BLaER1 treated with 17β-estradiol and CSF1 and Interleukin-3, amounts not matched to agents 10 nM and 100 nM (cell line): ENCODE measurements around the gene ASPDH.

ENCODE experiments used
- H3K27ac ChIP-seq, 11 experiments: shearing (Covaris generic); formaldehyde crosslinking; 2 replicates each; pipeline ENCODE4 v1.8.1; 2022
- H3K27me3 ChIP-seq, 11 experiments: shearing (Covaris generic); formaldehyde crosslinking; 2 replicates each; pipeline ENCODE4 v1.8.1; 2022
- H3K36me3 ChIP-seq, 11 experiments: shearing (Covaris generic); formaldehyde crosslinking; 2 replicates each; pipeline ENCODE4 v1.8.1; 2022
- H3K4me1 ChIP-seq, 10 experiments: shearing (Covaris generic); formaldehyde crosslinking; 2 replicates each; pipeline ENCODE4 v1.8.1; 2022
- H3K4me2 ChIP-seq, 11 experiments: shearing (Covaris generic); formaldehyde crosslinking; 2 replicates each; pipeline ENCODE4 v1.8.1; 2022
- H3K4me3 ChIP-seq, 10 experiments: shearing (Covaris generic); formaldehyde crosslinking; 2 replicates each; pipeline ENCODE4 v1.8.1; 2022
- H3K9ac ChIP-seq, 11 experiments: shearing (Covaris generic); formaldehyde crosslinking; 2 replicates each; pipeline ENCODE4 v1.8.1; 2022
- H3K9me3 ChIP-seq, 11 experiments: shearing (Covaris generic); formaldehyde crosslinking; replicated peaks in 1 of 11; 2 replicates each; pipeline ENCODE4 v1.8.1; 2022
- H4K20me1 ChIP-seq, 11 experiments: shearing (Covaris generic); formaldehyde crosslinking; 2 replicates each; pipeline ENCODE4 v1.8.1; 2022
- Cebpa-rat ChIP-seq, 11 experiments: shearing (Covaris generic); IDR thresholded peaks; 2 replicates each; pipeline ENCODE4 v1.8.1; 2022

Gene ASPDH

GRCh38 chr19:50490991-50491472 lies 22.7 kb downstream of the ASPDH start:
- Histone ChIP-seq H3K36me3 (no peaks in the 10 kb centered on the region), H3K9ac (no peak overlapping the region), H3K4me2 (peak overlapping the region in 9 of 11 experiments; percentile 77 to 93 (median 85); a peak in 14 of 22 replicates)

GRCh38 chr19:50490411-50490811 lies 23.3 kb downstream of the ASPDH start:
- H3K4me3 ChIP-seq = peak overlapping the region in 1 of 10 experiments; percentile 7; a peak in 1 of 20 replicates
- H3K27me3 ChIP-seq = peaks cover 0 to 14% (median 0%) of the 10 kb centered on the region in 11 experiments; a peak in 3 of 22 replicates
- H3K9ac ChIP-seq = no peak overlapping the region

More at GRCh38 chr19:50490991-50491472, 22.7 kb downstream of the ASPDH start:
- H3K27me3 ChIP-seq = peaks cover 0 to 14% (median 0%) of the 10 kb centered on the region in 11 experiments; a peak in 3 of 22 replicates
- no peaks in the 10 kb centered on the region for H4K20me1 ChIP-seq
- H3K9me3 ChIP-seq = peaks cover 11 to 16% (median 15%) of the 10 kb centered on the region in 11 experiments; a peak in 20 of 22 replicates
- peaks cover 36 to 68% (median 58%) of the 10 kb centered on the region in 10 experiments for H3K4me1 ChIP-seq
- H3K4me3 ChIP-seq = no peak overlapping the region
- no peak for TF ChIP-seq Cebpa-rat (IDR thresholded peaks at IDR 0.05)
- H3K27ac ChIP-seq = peak overlapping the region in 1 of 11 experiments; percentile 34; a peak in 2 of 22 replicates

GRCh38 chr19:50489461-50490011 lies 24.2 kb downstream of the ASPDH start:
- peaks cover 11 to 19% (median 15%) of the 10 kb centered on the region in 11 experiments; a peak in 20 of 22 replicates for H3K9me3 ChIP-seq
- H3K27ac ChIP-seq = peak overlapping the region in 10 of 11 experiments; percentile 76 to 87 (median 82); a peak in 18 of 22 replicates
- H3K4me1 ChIP-seq = peaks cover 45 to 83% (median 72%) of the 10 kb centered on the region in 10 experiments
- no peak for TF ChIP-seq Cebpa-rat (IDR thresholded peaks at IDR 0.05)
- no peaks in the 10 kb centered on the region for H3K36me3 ChIP-seq
- H3K27me3 ChIP-seq = peaks cover 0 to 14% (median 0%) of the 10 kb centered on the region in 11 experiments; a peak in 3 of 22 replicates
- peak overlapping the region in 9 of 11 experiments; percentile 60 to 78 (median 70); a peak in 12 of 22 replicates for H3K9ac ChIP-seq
- H3K4me2 ChIP-seq = peak overlapping the region; percentile 65 to 93 (median 84)
- no peaks in the 10 kb centered on the region for H4K20me1 ChIP-seq
- H3K4me3 ChIP-seq = peak overlapping the region in 6 of 10 experiments; percentile 6 to 47 (median 34); a peak in 7 of 20 replicates

More at GRCh38 chr19:50490411-50490811, 23.3 kb downstream of the ASPDH start:
- peaks cover 36 to 74% (median 64%) of the 10 kb centered on the region in 10 experiments for H3K4me1 ChIP-seq
- H3K27ac ChIP-seq = peak overlapping the region in 3 of 11 experiments; percentile 6 to 34 (median 21); a peak in 6 of 22 replicates
- H4K20me1 ChIP-seq = no peaks in the 10 kb centered on the region
- no peaks in the 10 kb centered on the region for H3K36me3 ChIP-seq
- no peak for TF ChIP-seq Cebpa-rat (IDR thresholded peaks at IDR 0.05)
- H3K4me2 ChIP-seq = peak overlapping the region in 8 of 11 experiments; percentile 21 to 93 (median 84); a peak in 11 of 22 replicates
- peaks cover 11 to 19% (median 15%) of the 10 kb centered on the region in 11 experiments; a peak in 20 of 22 replicates for H3K9me3 ChIP-seq

- H3K36me3 ChIP-seq = no peaks in the 10 kb centered on the region
- TF ChIP-seq Cebpa-rat (IDR thresholded peaks at IDR 0.05) = no peak
- peak overlapping the region; percentile 72 to 87 (median 80) for H3K27ac ChIP-seq
- peaks cover 0 to 14% (median 0%) of the 10 kb centered on the region in 11 experiments; a peak in 3 of 22 replicates for H3K27me3 ChIP-seq
- peak overlapping the region in 7 of 10 experiments; percentile 14 to 47 (median 29); a peak in 11 of 20 replicates for H3K4me3 ChIP-seq
- peaks cover 11 to 19% (median 15%) of the 10 kb centered on the region in 11 experiments; a peak in 20 of 22 replicates for H3K9me3 ChIP-seq
- peaks cover 49 to 87% (median 74%) of the 10 kb centered on the region in 10 experiments for H3K4me1 ChIP-seq
- peak overlapping the region; percentile 65 to 93 (median 84) for H3K4me2 ChIP-seq
- peak overlapping the region in 10 of 11 experiments; percentile 60 to 78 (median 68); a peak in 19 of 22 replicates for H3K9ac ChIP-seq
- H4K20me1 ChIP-seq = no peaks in the 10 kb centered on the region
Measured at GRCh38 chr19:50488389-50489194, 25.1 kb downstream of the ASPDH start.

GRCh38 chr19:50486823-50487515 lies 26.7 kb downstream of the ASPDH start:
- H3K4me2 ChIP-seq = peak overlapping the region; percentile 65 to 93 (median 84)
- H3K9me3 ChIP-seq = peaks cover 11 to 19% (median 15%) of the 10 kb centered on the region in 11 experiments; a peak in 20 of 22 replicates
- no peaks in the 10 kb centered on the region for H4K20me1 ChIP-seq
- H3K27me3 ChIP-seq = peaks cover 0 to 2% (median 0%) of the 10 kb centered on the region in 11 experiments; a peak in 2 of 22 replicates
- H3K9ac ChIP-seq = peak overlapping the region in 10 of 11 experiments; percentile 17 to 78 (median 62); a peak in 13 of 22 replicates
- H3K27ac ChIP-seq = peak overlapping the region; percentile 56 to 87 (median 80); a peak in 21 of 22 replicates
- TF ChIP-seq Cebpa-rat (IDR thresholded peaks at IDR 0.05) = no peak
- H3K36me3 ChIP-seq = no peaks in the 10 kb centered on the region
- peak overlapping the region in 5 of 10 experiments; percentile 22 to 40 (median 29); a peak in 4 of 20 replicates for H3K4me3 ChIP-seq
- peaks cover 42 to 76% (median 66%) of the 10 kb centered on the region in 10 experiments for H3K4me1 ChIP-seq

- no peak overlapping the region for H3K9ac ChIP-seq
- H3K4me1 ChIP-seq = peaks cover 39 to 74% (median 57%) of the 10 kb centered on the region in 10 experiments
- H3K36me3 ChIP-seq = no peaks in the 10 kb centered on the region
- H4K20me1 ChIP-seq = no peaks in the 10 kb centered on the region
- no peaks in the 10 kb centered on the region for H3K27me3 ChIP-seq
- peaks cover 11 to 19% (median 15%) of the 10 kb centered on the region in 11 experiments; a peak in 20 of 22 replicates for H3K9me3 ChIP-seq
- no peak overlapping the region for H3K27ac ChIP-seq
- no peak overlapping the region for H3K4me3 ChIP-seq
- H3K4me2 ChIP-seq = peak overlapping the region; percentile 2 to 93 (median 58); a peak in 19 of 22 replicates
- TF ChIP-seq Cebpa-rat (IDR thresholded peaks at IDR 0.05) = no peak
Measured at GRCh38 chr19:50485284-50485955, 28.3 kb downstream of the ASPDH start.

- Histone ChIP-seq H3K4me2 (no peak overlapping the region), H4K20me1 (no peaks in the 10 kb centered on the region; a peak in 2 of 22 replicates), H3K4me1 (peaks cover 20 to 65% (median 48%) of the 10 kb centered on the region in 10 experiments), H3K9ac (no peak overlapping the region), H3K9me3 (peaks cover 11 to 19% (median 15%) of the 10 kb centered on the region in 11 experiments; a peak in 20 of 22 replicates), H3K27me3 (peaks cover 2 to 8% (median 6%) of the 10 kb centered on the region in 11 experiments; a peak in 21 of 22 replicates), H3K36me3 (no peaks in the 10 kb centered on the region), H3K27ac (no peak overlapping the region), H3K4me3 (no peak overlapping the region)
- TF ChIP-seq Cebpa-rat (IDR thresholded peaks at IDR 0.05) = no peak
Measured at GRCh38 chr19:50482916-50483315, 30.8 kb downstream of the ASPDH start.
